Measurements from ENCODE around the gene ZNF829. TPM values are rescaled to one million over a fixed set of nuclear protein-coding genes. Genes with fewer than 3 reads are reported as not detected.

Gene ZNF829
- total RNA-seq (2022; extraction: Qiagen RNA extraction), result 0.36 to 0.48 TPM (median 0.44 TPM) in 5 replicates

DNA sequence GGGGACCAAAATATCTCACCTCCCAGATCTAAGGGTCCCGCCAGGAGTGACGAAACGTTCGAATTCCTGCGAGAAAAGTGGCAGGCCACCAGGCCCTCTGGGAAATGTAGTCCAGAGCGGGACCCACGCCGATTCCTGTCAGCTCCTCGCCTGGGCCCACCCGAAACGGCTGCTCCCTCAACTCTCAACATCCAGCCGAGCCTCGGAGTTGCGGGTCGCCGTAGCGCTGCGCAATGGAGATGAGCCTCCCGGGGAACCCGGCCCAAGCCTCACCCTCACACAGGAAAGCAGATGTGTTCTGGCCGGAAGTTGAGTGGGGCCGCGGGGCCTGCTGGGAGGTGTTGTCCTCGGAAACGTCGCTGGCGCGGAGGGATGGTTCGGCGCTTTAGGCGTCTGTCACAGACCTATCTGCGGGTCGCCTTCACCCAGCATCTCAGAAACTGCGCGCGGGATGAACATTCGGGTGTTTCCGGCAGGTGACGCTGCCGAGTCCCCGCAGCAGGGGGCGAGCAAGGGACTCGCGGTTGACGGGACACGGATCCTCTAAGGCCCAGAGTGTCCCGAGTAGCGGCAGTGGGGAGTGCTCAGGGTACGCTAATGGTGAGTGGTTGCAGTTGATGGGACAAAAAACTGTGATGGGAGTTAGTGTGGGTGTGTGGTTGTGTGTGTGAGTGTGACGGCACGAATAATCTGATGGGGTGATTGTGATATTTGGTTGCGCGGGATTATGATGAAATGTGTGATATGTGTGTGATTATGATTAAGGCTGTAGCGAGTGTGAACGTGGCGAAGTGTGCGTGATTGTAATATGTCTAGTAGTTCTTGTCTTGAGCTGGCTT lies at the start of gene ZNF829, which contains the start of gene ZNF568:
TSS of gene ZNF829 (minus strand) at position 300 of the 839 bp plus-strand sequence. CDS start 1,124 bp downstream, outside the sequence.
TSS of gene ZNF568 (plus strand) at position 341 of the 839 bp plus-strand sequence. CDS start 6,439 bp downstream, outside the sequence.

GRCh38 chr19:36850559-36851442 lies 65.3 kb downstream of the ZNF829 start, which contains the start of gene ZNF345:
ZNF345 (plus strand) TSS chr19:36850876; CDS start chr19:36876831, 25,955 bp downstream.

Other genes starting within 250 kb of the ZNF829 start
- 5.2 to 9.6 TPM (median 7.7 TPM) in 5 replicates for gene ZNF461, start 249.5 kb downstream of the ZNF829 start, total RNA-seq (2022; extraction: Qiagen RNA extraction)
- 7.5 to 10.2 TPM (median 8.5 TPM) in 5 replicates for gene ZNF567, start 228.7 kb downstream of the ZNF829 start, total RNA-seq (2022; extraction: Qiagen RNA extraction)
- gene ZNF850, start 143.5 kb downstream of the ZNF829 start, total RNA-seq (2022; extraction: Qiagen RNA extraction), result 0.29 to 1.0 TPM (median 0.68 TPM) in 5 replicates
- 0.12 to 0.26 TPM (median 0.22 TPM) in 5 replicates for gene ZNF790, start 77.9 kb downstream of the ZNF829 start, total RNA-seq (2022; extraction: Qiagen RNA extraction)
- 0.06 to 0.18 TPM (median 0.12 TPM) in 5 replicates for gene ZNF345, start 65.4 kb downstream of the ZNF829 start, total RNA-seq (2022; extraction: Qiagen RNA extraction)
- gene ZNF568, start within 50 bp of the ZNF829 start, total RNA-seq (2022; extraction: Qiagen RNA extraction), result 1.1 to 2.0 TPM (median 1.1 TPM) in 5 replicates
- gene ZNF420, start 162.1 kb upstream of the ZNF829 start, total RNA-seq (2022; extraction: Qiagen RNA extraction), result 4.1 to 6.4 TPM (median 4.8 TPM) in 5 replicates